K562 (cell line): ENCODE data around the gene CPSF7. TPM values are rescaled to one million over a fixed set of nuclear protein-coding genes. Genes with fewer than 3 reads are reported as not detected.
A peak's percentile ranks its signal among the peaks of the same experiment; 100 is the strongest.

Experiments used
- BRD4 ChIP-seq: fragments of 200-600 bp; sonication (generic); IDR thresholded peaks from 2 replicates; pipeline ENCODE4 v1.6.1; 2017; ENCODE audit warnings: inconsistent platforms
- EWSR1 ChIP-seq: fragments of 450-650 bp; IDR thresholded peaks from 2 replicates; pipeline ENCODE4 v1.6.1; 2018; ENCODE audit warnings: borderline replicate concordance, mild to moderate bottlenecking, low read depth, moderate library complexity; ENCODE audit not compliant: partially characterized antibody
- EZH2 ChIP-seq: IDR thresholded peaks from 2 replicates; pipeline ENCODE4 v1.6.1; 2012; ENCODE audit warnings: low read depth, mild to moderate bottlenecking, inconsistent platforms, low read length, borderline replicate concordance
- FOXK1 ChIP-seq: sonication (generic); formaldehyde crosslinking; IDR thresholded peaks from 2 replicates; pipeline ENCODE4 v1.8.0; 2022; ENCODE audit warnings: missing genetic modification reagents, mild to moderate bottlenecking, borderline replicate concordance
- HCFC1 ChIP-seq: IDR thresholded peaks from 2 replicates; pipeline ENCODE4 v1.6.1; 2012; ENCODE audit warnings: low read depth, low read length, improper control_type of control experiment
- IRF2 ChIP-seq: sonication (generic); formaldehyde crosslinking; IDR thresholded peaks from 2 replicates; pipeline ENCODE4 v1.8.1; 2022; ENCODE audit warnings: mild to moderate bottlenecking, missing genetic modification reagents
- L3MBTL2 ChIP-seq: fragments of 450-650 bp; IDR thresholded peaks from 2 replicates; pipeline ENCODE4 v1.6.1; 2016; ENCODE audit warnings: mild to moderate bottlenecking, moderate library complexity
- NR1H2 ChIP-seq: sonication (generic); formaldehyde crosslinking; IDR thresholded peaks from 2 replicates; pipeline ENCODE4 v1.4.0; 2020; ENCODE audit warnings: mild to moderate bottlenecking, missing genetic modification reagents
- NR2C1 ChIP-seq, 2 experiments: fragments of 450-650 bp; IDR thresholded peaks; 2 replicates each; pipeline ENCODE4 v1.6.1; 2017; ENCODE audit warnings: mild to moderate bottlenecking in 2 of 2, antibody characterized with exemption in 1 of 2, inconsistent platforms in 1 of 2, missing compliant biosample characterization in 1 of 2, missing genetic modification characterization in 1 of 2
- PML ChIP-seq: IDR thresholded peaks from 2 replicates; pipeline ENCODE4 v1.6.1; 2012; ENCODE audit warnings: low read length, inconsistent platforms
- SMAD1 ChIP-seq: fragments of 150-350 bp; IDR thresholded peaks from 2 replicates; pipeline ENCODE4 v1.6.1; 2014; ENCODE audit warnings: low read length, low read depth; ENCODE audit not compliant: partially characterized antibody
- SMARCB1 ChIP-seq: IDR thresholded peaks from 2 replicates; pipeline ENCODE4 v1.6.1; 2011; ENCODE audit warnings: improper control_type of control experiment, low read depth; ENCODE audit not compliant: insufficient read length
- SP1 ChIP-seq: sonication (generic); formaldehyde crosslinking; IDR thresholded peaks from 2 replicates; pipeline ENCODE4 v1.8.1; 2022; ENCODE audit warnings: mild to moderate bottlenecking, missing genetic modification reagents
- TAF15 ChIP-seq: fragments of 200-400 bp; formaldehyde crosslinking; IDR thresholded peaks from 2 replicates; pipeline ENCODE4 v1.6.1; 2017; ENCODE audit warnings: mild to moderate bottlenecking, low read depth, low read length, moderate library complexity
- TCFL5 ChIP-seq: fragments of 250-450 bp; sonication (Bioruptor Pico); conservative IDR thresholded peaks from 2 replicates; pipeline ENCODE4 v1.6.1; 2021; ENCODE audit warnings: mild to moderate bottlenecking, moderate library complexity, matching md5 sums
- ZFX ChIP-seq: sonication (generic); formaldehyde crosslinking; IDR thresholded peaks from 2 replicates; pipeline ENCODE4 v1.8.0; 2022; ENCODE audit warnings: mild to moderate bottlenecking, missing genetic modification reagents, moderate library complexity
- ZNF143 ChIP-seq: sonication (generic); formaldehyde crosslinking; IDR thresholded peaks from 2 replicates; pipeline ENCODE4 v1.9.0; 2022; ENCODE audit warnings: mild to moderate bottlenecking, missing genetic modification reagents
- polyA plus RNA-seq, 8 experiments: library from polyadenylated mRNA; depleted of rRNA in 4 of 8; stranded (reverse) in 5 of 8; unstranded in 3 of 8; fragments of >200 nt; fragmentation: Nextera tagmentation in 2 of 8; fragmentation: Illumina TruSeq in 1 of 8; extraction: Ambion mirVana in 2 of 8; extraction: Trizol in 1 of 8; gene quantifications; 2 replicates each; pipeline versions ENCODE4 v1.2.1 to v1.2.3, GENCODE V29; 2011 to 2014; ENCODE audit warnings: inconsistent platforms in 1 of 8, missing spikeins in 1 of 8
- total RNA-seq, 7 experiments: library from RNA; depleted of rRNA in 6 of 7; stranded (reverse); fragments of >200 nt in 6 of 7; fragmentation: Illumina TruSeq in 2 of 7; extraction: Trizol in 2 of 7; gene quantifications; 2 replicates each; pipeline versions ENCODE4 v1.2.1 to v1.2.3, GENCODE V29; 2011 to 2021; ENCODE audit warnings: low replicate concordance in 1 of 7
- TF ChIP-seq, protein P1 (sequence below): sonication (generic); formaldehyde crosslinking; IDR thresholded peaks from 2 replicates; pipeline ENCODE4 v1.8.1; 2023; ENCODE audit warnings: mild to moderate bottlenecking, missing genetic modification reagents, moderate library complexity
- TF ChIP-seq, protein P2 (sequence below): fragments of 250-450 bp; sonication (Bioruptor Pico); IDR thresholded peaks from 2 replicates; pipeline ENCODE4 v1.5.0; 2021
- TF ChIP-seq, protein P3 (sequence below), 2 experiments: fragments of 200-800 bp in 1 of 2; sonication (Bioruptor generic) in 1 of 2; sonication (generic) in 1 of 2; formaldehyde crosslinking in 1 of 2; IDR thresholded peaks in 1 of 2; conservative IDR thresholded peaks in 1 of 2; 2 replicates each; pipeline versions ENCODE4 v1.5.0 to v1.6.1; 2016 to 2020; ENCODE audit warnings: missing compliant biosample characterization in 1 of 2, missing genetic modification characterization in 1 of 2, missing genetic modification reagents in 1 of 2
- TF ChIP-seq, protein P4 (sequence below): sonication (generic); formaldehyde crosslinking; IDR thresholded peaks from 2 replicates; pipeline ENCODE4 v1.9.0; 2022; ENCODE audit warnings: mild to moderate bottlenecking, missing genetic modification reagents
- TF ChIP-seq, protein P5 (sequence below), 2 experiments: fragments of 250-450 bp in 1 of 2; fragments of 450-650 bp in 1 of 2; sonication (Bioruptor Pico) in 1 of 2; IDR thresholded peaks; 2 replicates each; pipeline versions ENCODE4 v1.6.1 to v1.8.0; 2016 to 2021; ENCODE audit warnings: mild to moderate bottlenecking in 2 of 2, moderate library complexity in 2 of 2, missing compliant biosample characterization in 1 of 2, missing genetic modification characterization in 1 of 2
- TF ChIP-seq, protein P6 (sequence below): fragments of 250-450 bp; sonication (Bioruptor Pico); IDR thresholded peaks from 2 replicates; pipeline ENCODE4 v1.9.0; 2021; ENCODE audit warnings: mild to moderate bottlenecking

The CPSF7 gene
- total and polyA plus RNA-seq, 9 of the 15 experiments (the other 6 are each of a cell fraction or from before 2014, with no cell fraction given), result 14.8 to 104 (median 44.1) TPM

DNA sequence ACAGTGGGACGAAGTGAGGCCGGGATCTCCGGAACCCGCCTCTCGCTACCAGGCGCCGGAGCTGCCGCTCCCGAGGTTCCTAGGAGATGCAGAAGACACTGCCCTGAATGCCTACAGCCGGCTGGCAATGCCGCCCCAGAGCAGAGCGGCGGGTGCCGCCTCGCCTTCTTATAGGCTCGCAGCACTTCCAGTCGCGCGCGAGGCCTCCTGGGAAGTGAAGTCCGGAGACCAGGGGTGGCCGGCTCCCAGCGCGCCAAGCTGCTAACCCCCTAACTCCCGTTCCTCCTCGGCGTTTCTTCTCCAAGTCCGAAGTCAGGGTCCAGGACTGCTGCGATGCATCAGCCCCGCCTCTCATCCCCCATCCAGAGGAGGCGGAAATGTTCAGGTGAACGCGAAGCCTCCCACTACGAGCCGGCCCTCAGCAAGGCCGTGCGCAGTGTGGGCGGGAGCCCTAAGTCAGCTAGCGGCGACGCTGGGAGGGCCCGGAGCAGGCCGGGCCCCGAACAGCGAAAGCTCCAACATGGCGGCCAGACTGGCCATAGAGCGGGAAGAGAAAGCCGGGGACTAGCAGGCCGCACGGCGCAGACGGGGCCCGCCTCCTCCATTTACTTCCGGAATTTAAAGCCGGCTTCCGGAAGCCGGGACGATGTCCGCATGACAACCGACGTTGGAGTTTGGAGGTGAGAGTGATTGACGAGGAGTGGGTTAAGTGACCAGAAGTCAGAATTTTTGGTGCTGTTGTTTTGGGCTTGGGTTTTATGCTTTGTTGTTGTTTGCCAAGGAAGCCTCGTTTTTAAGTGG is 67.8 kb downstream of the CPSF7 start, which contains the start of the genes CYB561A3 and TMEM138 (continued):
- TF ChIP-seq, protein P1, sequence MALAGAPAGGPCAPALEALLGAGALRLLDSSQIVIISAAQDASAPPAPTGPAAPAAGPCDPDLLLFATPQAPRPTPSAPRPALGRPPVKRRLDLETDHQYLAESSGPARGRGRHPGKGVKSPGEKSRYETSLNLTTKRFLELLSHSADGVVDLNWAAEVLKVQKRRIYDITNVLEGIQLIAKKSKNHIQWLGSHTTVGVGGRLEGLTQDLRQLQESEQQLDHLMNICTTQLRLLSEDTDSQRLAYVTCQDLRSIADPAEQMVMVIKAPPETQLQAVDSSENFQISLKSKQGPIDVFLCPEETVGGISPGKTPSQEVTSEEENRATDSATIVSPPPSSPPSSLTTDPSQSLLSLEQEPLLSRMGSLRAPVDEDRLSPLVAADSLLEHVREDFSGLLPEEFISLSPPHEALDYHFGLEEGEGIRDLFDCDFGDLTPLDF (CRISPR knock-in tag), result peak; percentile 91
- TF ChIP-seq, protein P2, sequence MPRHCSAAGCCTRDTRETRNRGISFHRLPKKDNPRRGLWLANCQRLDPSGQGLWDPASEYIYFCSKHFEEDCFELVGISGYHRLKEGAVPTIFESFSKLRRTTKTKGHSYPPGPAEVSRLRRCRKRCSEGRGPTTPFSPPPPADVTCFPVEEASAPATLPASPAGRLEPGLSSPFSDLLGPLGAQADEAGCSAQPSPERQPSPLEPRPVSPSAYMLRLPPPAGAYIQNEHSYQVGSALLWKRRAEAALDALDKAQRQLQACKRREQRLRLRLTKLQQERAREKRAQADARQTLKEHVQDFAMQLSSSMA, result no peak
- TF ChIP-seq SMARCB1 (no peak), BRD4 (peak; percentile 84; the same call in 1 of the 2 replicates), NR2C1 (IDR thresholded peaks at IDR 0.05) (peak; percentile 91), NR2C1 (tag; IDR thresholded peaks at IDR 0.05) (peak; percentile 95), HCFC1 (peak; percentile 73), ZNF143 (CRISPR knock-in tag) (peak; percentile 86), EZH2 (no peak), TAF15 (no peak), SMAD1 (peak; percentile 70), EWSR1 (no peak), ZFX (CRISPR knock-in tag) (peak; percentile 100), FOXK1 (CRISPR knock-in tag) (0 out of 2 replicates have a peak, but pooled peaks have one; percentile 54), L3MBTL2 (peak; percentile 97), NR1H2 (CRISPR knock-in tag) (0 out of 2 replicates have a peak, but pooled peaks have one; percentile 73), SP1 (CRISPR knock-in tag) (peak; percentile 85), TCFL5 (CRISPR knock-in tag) (no peak), IRF2 (no peak), PML (no peak; the same call in 1 of the 2 replicates)
- TF ChIP-seq, protein P3, sequence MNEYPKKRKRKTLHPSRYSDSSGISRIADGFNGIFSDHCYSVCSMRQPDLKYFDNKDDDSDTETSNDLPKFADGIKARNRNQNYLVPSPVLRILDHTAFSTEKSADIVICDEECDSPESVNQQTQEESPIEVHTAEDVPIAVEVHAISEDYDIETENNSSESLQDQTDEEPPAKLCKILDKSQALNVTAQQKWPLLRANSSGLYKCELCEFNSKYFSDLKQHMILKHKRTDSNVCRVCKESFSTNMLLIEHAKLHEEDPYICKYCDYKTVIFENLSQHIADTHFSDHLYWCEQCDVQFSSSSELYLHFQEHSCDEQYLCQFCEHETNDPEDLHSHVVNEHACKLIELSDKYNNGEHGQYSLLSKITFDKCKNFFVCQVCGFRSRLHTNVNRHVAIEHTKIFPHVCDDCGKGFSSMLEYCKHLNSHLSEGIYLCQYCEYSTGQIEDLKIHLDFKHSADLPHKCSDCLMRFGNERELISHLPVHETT (CRISPR knock-in tag; conservative IDR thresholded peaks at IDR 0.05 in 1 of 2, IDR thresholded peaks at IDR 0.05 in 1 of 2), result peak in 1 of 2 experiments; percentile 62; a peak in 1 of 4 replicates
- TF ChIP-seq, protein P4, sequence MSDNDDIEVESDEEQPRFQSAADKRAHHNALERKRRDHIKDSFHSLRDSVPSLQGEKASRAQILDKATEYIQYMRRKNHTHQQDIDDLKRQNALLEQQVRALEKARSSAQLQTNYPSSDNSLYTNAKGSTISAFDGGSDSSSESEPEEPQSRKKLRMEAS (CRISPR knock-in tag), result peak; percentile 92
- TF ChIP-seq, protein P5, sequence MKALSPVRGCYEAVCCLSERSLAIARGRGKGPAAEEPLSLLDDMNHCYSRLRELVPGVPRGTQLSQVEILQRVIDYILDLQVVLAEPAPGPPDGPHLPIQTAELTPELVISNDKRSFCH (CRISPR knock-in tag; IDR thresholded peaks at IDR 0.05), result no peak
- TF ChIP-seq, protein P5 (tag; IDR thresholded peaks at IDR 0.05), result no peak; the same call in 1 of the 2 replicates
- TF ChIP-seq, protein P6, sequence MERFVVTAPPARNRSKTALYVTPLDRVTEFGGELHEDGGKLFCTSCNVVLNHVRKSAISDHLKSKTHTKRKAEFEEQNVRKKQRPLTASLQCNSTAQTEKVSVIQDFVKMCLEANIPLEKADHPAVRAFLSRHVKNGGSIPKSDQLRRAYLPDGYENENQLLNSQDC (CRISPR knock-in tag), result no peak
